Measurements from ENCODE around the gene SLFN12. TPM values are rescaled to one million over a fixed set of nuclear protein-coding genes. Genes with fewer than 3 reads are reported as not detected.

SLFN12 gene
- total RNA-seq, 1 experiment from 2014 or later = 14.5 TPM

DNA sequence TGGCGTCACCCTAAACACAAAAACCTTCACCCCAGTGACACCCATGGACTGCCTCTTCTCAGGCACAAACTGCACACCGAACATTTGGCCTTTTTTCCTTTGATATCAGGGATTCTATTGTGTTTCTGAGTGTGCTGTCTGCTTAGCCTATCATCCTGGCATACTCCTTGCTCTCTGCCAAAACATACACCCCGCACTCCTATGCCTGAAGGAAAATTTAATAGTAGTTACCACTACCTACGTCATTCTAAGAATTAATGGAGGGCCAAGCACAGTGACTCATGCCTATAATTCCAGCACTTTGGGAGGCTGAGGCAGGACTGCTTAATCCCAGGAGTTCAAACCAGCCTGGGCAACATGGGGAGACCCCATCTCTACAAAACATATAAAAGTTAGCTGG, 36.2 kb upstream of the SLFN12 start:
- Histone ChIP-seq H3K14ac (ENCODE audit: insufficient read depth, low read length) (no peak overlapping the region), H3K23ac (ENCODE audit: insufficient read length, low read depth, low read length) (no peak overlapping the region), H3T11ph (ENCODE audit: low read length) (no peak overlapping the region), H3K56ac (ENCODE audit: insufficient read length, low read depth, low read length) (no peak overlapping the region), H3K9me3 (ENCODE audit: control insufficient read depth, low read depth, low read length) (no peaks in the 10 kb centered on the region), H3K9ac (ENCODE audit: extremely low read depth, insufficient read length, low read length) (no peak overlapping the region), H2BK120ac (ENCODE audit: low read depth, low read length, poor library complexity, severe bottlenecking) (no peak overlapping the region), H2BK12ac (ENCODE audit: insufficient read length, low read depth, low read length) (no peak overlapping the region), H2AK5ac (ENCODE audit: insufficient read length, low read length) (no peak overlapping the region), H2BK5ac (ENCODE audit: insufficient read length, low read length) (no peak overlapping the region), H3K27me3 (ENCODE audit: insufficient read depth, low read length) (no peaks in the 10 kb centered on the region), H4K20me1 (ENCODE audit: control insufficient read depth, insufficient read depth, insufficient read length) (no peaks in the 10 kb centered on the region), H2BK20ac (ENCODE audit: low read depth, low read length, poor library complexity, severe bottlenecking) (no peak overlapping the region), H3K79me2 (ENCODE audit: insufficient read depth, low read length) (no peaks in the 10 kb centered on the region), H3K4me1 (ENCODE audit: insufficient read depth, low read length) (no peaks in the 10 kb centered on the region), H3K27ac (ENCODE audit: insufficient read length, low read depth, low read length) (no peak overlapping the region), H3K79me1 (ENCODE audit: insufficient read depth, low read depth, low read length, poor library complexity, severe bottlenecking) (no peaks in the 10 kb centered on the region), H4K5ac (ENCODE audit: insufficient read length, low read depth, low read length) (no peak overlapping the region), H2AFZ (ENCODE audit: low read length) (no peak overlapping the region), H3K18ac (ENCODE audit: insufficient read length, low read depth, low read length) (no peak overlapping the region), H3K4me2 (ENCODE audit: insufficient read depth, insufficient read length, low read length) (no peak overlapping the region), H3K4ac (ENCODE audit: low read depth, low read length) (no peak overlapping the region), H3K23me2 (ENCODE audit: insufficient read length, low read depth, low read length, poor library complexity, severe bottlenecking) (no peaks in the 10 kb centered on the region), H4K91ac (ENCODE audit: insufficient read length, low read depth, low read length) (no peak overlapping the region), H4K8ac (replicated peaks; ENCODE audit: insufficient read length, low read depth, low read length) (no peak overlapping the region), H2BK15ac (ENCODE audit: low read depth, low read length) (no peak overlapping the region)
- peaks cover 37% of the 10 kb centered on the region for H3K27me3 Mint-ChIP-seq (ENCODE audit: low read depth)
- no peaks in the 10 kb centered on the region for H3K9me3 Mint-ChIP-seq
- no peak for DNase-seq
- no peak overlapping the region for H3K4me3 Mint-ChIP-seq
- no peaks in the 10 kb centered on the region for H3K4me1 Mint-ChIP-seq
- H3K27ac Mint-ChIP-seq = no peak overlapping the region
- no CpG with 5 or more reads among the region's 4 CpGs for WGBS (ENCODE audit: extremely low coverage, insufficient read length, low lambda C conversion rate)
- no peaks in the 10 kb centered on the region for H3K36me3 Mint-ChIP-seq (ENCODE audit: insufficient read depth in 1 of 3, low read depth in 3 of 3)
- TF ChIP-seq, protein P1, sequence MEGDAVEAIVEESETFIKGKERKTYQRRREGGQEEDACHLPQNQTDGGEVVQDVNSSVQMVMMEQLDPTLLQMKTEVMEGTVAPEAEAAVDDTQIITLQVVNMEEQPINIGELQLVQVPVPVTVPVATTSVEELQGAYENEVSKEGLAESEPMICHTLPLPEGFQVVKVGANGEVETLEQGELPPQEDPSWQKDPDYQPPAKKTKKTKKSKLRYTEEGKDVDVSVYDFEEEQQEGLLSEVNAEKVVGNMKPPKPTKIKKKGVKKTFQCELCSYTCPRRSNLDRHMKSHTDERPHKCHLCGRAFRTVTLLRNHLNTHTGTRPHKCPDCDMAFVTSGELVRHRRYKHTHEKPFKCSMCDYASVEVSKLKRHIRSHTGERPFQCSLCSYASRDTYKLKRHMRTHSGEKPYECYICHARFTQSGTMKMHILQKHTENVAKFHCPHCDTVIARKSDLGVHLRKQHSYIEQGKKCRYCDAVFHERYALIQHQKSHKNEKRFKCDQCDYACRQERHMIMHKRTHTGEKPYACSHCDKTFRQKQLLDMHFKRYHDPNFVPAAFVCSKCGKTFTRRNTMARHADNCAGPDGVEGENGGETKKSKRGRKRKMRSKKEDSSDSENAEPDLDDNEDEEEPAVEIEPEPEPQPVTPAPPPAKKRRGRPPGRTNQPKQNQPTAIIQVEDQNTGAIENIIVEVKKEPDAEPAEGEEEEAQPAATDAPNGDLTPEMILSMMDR (conservative IDR thresholded peaks at IDR 0.05) = no peak

All from H9 (cell line).